Astrocyte of the spinal cord (primary cell): Measurements from ENCODE around the gene TOP1.
"Not testable (repeated sequence)": the region's sequence is repeated elsewhere in the genome, so short reads cannot be mapped to it uniquely, and the experiment has no call there.

ENCODE experiments used
- DNase-seq: peaks from one replicate; pipeline ENCODE4 v3.0.0; 2011; ENCODE audit warnings: low read depth, low spot score
- H3K4me3 ChIP-seq: 2 replicates; pipeline ENCODE4 v1.5.1; 2011; ENCODE audit warnings: low read depth, mild to moderate bottlenecking, low read length, moderate library complexity
- in situ Hi-C: cut with HindIII; loops from 2 replicates; pipeline ENCODE4 v1.10.0; 2017; ENCODE audit warnings: low sequenced_read_pairs
- TF ChIP-seq, protein P1 (sequence below): IDR thresholded peaks from 2 replicates; pipeline ENCODE4 v1.5.1; 2012; ENCODE audit warnings: low read depth, mild to moderate bottlenecking, low read length, inconsistent platforms

TOP1 gene

GRCh38 chr20:40996326-40996725, 32.3 kb upstream of the TOP1 start:
- in situ Hi-C loops: no loop called here

DNA sequence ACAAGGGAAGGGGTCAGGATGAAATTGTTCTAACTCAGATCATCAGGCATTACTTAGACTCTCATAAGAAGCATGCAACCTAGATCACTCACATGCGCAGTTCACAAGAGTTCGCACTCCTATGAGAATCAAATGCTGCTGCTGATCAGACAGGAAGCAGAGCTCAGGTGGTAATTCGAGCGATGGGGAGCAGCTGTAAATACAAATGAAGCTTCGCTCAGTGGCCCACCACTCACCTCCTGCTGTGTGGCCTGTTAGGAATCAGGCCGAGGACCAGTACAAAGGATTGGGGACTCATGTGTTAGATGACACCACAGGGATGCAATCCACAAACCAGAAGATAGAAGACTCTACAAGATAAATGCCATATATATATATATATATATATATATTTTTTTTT, 31.5 kb upstream of the TOP1 start:
- peak; percentile 36 for DNase-seq
- in situ Hi-C loops: no loop called here
- H3K4me3 ChIP-seq: no peak overlapping the region
- TF ChIP-seq, protein P1, sequence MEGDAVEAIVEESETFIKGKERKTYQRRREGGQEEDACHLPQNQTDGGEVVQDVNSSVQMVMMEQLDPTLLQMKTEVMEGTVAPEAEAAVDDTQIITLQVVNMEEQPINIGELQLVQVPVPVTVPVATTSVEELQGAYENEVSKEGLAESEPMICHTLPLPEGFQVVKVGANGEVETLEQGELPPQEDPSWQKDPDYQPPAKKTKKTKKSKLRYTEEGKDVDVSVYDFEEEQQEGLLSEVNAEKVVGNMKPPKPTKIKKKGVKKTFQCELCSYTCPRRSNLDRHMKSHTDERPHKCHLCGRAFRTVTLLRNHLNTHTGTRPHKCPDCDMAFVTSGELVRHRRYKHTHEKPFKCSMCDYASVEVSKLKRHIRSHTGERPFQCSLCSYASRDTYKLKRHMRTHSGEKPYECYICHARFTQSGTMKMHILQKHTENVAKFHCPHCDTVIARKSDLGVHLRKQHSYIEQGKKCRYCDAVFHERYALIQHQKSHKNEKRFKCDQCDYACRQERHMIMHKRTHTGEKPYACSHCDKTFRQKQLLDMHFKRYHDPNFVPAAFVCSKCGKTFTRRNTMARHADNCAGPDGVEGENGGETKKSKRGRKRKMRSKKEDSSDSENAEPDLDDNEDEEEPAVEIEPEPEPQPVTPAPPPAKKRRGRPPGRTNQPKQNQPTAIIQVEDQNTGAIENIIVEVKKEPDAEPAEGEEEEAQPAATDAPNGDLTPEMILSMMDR: no peak

More at GRCh38 chr20:40996326-40996725, 32.3 kb upstream of the TOP1 start:
- no peak for DNase-seq
- no peak overlapping the region for H3K4me3 ChIP-seq
- TF ChIP-seq, protein P1: no peak

- H3K4me3 ChIP-seq: no peak overlapping the region
- in situ Hi-C loops: no loop called here
- TF ChIP-seq, protein P1: no peak
- DNase-seq: no peak
Measured at GRCh38 chr20:40999841-41000240, 28.8 kb upstream of the TOP1 start.

DNA sequence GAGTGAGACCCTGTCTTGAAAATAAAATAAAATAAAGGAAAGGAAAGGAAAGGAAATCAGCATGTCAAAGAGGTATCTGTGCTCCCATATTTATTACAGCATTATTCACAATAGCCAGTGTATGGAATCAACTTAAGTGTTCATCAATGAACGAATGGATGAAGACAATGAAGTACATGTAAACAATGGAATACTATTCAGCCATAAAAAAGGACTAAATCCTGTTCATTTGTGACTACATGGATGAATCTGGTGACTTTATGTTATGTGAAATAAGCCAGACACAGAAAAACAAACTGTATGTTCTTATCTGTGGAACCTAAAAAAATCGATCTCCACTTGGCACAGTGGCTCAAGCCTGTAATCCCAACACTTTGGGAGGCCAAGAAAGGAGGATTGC, 28.0 kb upstream of the TOP1 start:
- in situ Hi-C loops: no loop called here
- DNase-seq: no peak
- TF ChIP-seq, protein P1: no peak
- no peak overlapping the region for H3K4me3 ChIP-seq

DNA sequence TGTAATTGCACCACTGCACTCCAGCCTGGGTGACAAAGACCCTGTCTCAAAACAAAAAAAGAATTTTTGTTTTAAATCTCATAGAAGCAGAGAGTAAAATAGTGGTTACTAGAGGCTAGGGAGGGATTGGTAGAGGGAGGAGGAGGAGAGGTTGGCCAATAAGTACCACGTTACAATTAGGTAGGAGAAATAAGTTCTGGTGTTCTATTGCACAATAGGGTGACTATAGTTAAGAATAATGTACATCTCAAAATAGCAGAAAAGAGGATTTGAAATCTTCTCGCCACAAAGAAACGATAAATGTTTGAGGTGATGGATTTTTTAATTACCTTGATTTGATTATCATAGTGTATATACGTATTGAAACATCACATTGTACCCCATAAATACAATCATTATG, 27.1 kb upstream of the TOP1 start:
- no peak overlapping the region for H3K4me3 ChIP-seq
- no peak for DNase-seq
- TF ChIP-seq, protein P1: no peak
- in situ Hi-C loops: no loop called here

DNA sequence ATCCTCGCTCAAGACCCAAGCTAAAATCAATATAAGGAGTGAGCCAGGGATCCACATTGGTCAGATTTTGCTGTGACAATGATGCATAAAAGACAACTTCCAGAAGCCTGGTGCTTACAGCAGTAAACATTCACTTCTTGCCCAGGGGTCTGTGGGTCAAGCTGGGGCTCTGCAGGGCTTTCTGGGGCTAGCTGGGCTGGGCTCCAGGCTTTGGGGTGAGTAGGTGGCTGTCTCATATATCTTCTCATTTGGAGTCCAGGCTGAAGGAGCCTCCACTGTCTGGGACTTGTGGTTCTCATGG, 25.8 kb upstream of the TOP1 start:
- in situ Hi-C loops: no loop called here
- TF ChIP-seq, protein P1: no peak
- no peak overlapping the region for H3K4me3 ChIP-seq
- no peak for DNase-seq

DNA sequence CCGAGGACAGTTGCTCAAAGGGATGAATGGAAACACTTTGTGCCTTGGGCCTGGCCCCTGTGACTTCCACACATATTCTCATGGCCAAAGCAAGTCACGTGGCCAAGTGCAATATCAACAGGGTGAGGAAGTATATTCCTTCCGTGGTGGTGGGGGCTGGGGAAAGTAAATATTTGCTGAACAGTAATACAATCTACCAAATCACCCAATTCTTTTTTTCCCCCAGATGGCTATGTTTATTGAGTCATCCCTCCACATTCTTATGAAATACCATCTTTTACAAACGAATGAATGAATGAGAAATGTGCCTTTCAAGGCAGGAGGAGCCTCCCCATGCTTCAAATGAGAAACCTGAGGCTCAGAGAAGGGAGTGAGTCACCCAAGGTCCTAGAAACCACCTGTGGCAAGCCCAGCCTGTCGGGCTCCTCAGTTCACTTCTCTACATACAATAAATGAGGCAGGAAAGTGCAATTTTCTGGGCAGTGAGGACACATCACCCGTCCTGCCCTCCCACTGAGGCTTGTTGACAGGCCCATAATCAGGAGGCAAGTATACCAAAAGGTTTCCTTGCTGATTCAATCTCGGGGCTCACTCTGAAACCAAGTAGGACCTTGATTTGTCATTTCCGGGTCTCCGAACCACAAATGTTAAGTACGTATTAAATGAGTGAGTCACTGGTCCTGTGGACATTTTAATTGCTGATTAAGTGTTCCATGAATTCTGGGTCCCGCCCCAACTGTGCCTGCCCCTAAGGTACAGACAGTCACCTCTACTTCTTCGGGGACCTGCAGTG, 25.3 kb upstream of the TOP1 start:
- peak overlapping the region; percentile 23 for H3K4me3 ChIP-seq
- in situ Hi-C loops: no loop called here
- DNase-seq: peak; percentile 99
- TF ChIP-seq, protein P1: no peak

DNA sequence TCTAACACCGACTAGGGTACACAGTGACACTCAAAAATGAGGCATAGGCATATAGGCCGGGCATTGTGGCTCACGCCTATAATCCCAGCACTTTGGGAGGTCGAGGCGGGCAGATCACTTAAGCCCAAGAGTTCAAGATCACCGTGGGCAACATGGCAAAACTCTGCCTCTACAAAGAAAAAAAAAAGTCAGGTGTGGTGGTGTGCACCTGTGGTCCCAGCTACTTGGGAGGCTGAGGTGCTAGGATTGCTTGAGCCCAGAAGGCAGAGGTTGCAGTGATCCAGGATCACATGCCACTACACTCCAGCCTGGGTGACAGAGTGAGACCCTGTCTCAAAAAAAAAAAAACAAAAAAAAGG, 24.7 kb upstream of the TOP1 start:
- H3K4me3 ChIP-seq: peak overlapping the region; percentile 23
- in situ Hi-C loops: not testable (repeated sequence)

More for the DNA sequence above, 24.7 kb upstream of the TOP1 start:
- not testable (repeated sequence) for DNase-seq
